ENCODE measurements around the gene DHPS.
"Not testable (repeated sequence)": the region's sequence is repeated elsewhere in the genome, so short reads cannot be mapped to it uniquely, and the experiment has no call there.

The DHPS gene

DNA sequence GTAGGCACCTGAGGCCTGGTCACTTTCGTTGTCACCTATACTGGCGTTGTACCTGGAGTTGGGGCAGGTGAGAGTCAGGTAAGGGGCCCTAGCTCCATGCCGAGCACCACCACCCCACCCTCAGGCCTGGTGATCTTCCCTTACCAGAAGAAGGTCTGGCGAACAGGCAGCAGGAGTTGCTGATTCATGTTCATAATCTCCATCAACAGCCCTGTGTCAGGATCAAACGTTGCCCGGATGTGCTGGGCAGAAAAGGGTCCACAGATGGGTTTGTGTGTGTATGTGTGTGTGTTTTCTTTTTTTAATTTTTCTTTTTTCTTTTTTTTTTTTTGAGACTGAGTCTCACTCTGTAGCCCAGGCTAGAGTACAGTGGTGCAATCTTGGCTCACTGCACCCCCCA lies 29.5 kb downstream of the DHPS start:
- DNase-seq: no peak
- Histone ChIP-seq H3K27ac (no peak overlapping the region), H3K27me3 (ENCODE audit: insufficient read depth, low read depth, severe bottlenecking) (no peaks in the 10 kb centered on the region), H3K9me3 (ENCODE audit: severe bottlenecking) (no peaks in the 10 kb centered on the region), H3K36me3 (peaks cover 10% of the 10 kb centered on the region), H3K4me3 (ENCODE audit: low read depth, low read length) (no peak overlapping the region)
- TF ChIP-seq, protein P1, sequence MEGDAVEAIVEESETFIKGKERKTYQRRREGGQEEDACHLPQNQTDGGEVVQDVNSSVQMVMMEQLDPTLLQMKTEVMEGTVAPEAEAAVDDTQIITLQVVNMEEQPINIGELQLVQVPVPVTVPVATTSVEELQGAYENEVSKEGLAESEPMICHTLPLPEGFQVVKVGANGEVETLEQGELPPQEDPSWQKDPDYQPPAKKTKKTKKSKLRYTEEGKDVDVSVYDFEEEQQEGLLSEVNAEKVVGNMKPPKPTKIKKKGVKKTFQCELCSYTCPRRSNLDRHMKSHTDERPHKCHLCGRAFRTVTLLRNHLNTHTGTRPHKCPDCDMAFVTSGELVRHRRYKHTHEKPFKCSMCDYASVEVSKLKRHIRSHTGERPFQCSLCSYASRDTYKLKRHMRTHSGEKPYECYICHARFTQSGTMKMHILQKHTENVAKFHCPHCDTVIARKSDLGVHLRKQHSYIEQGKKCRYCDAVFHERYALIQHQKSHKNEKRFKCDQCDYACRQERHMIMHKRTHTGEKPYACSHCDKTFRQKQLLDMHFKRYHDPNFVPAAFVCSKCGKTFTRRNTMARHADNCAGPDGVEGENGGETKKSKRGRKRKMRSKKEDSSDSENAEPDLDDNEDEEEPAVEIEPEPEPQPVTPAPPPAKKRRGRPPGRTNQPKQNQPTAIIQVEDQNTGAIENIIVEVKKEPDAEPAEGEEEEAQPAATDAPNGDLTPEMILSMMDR (IDR thresholded peaks at IDR 0.05; ENCODE audit: low read depth, low read length): no peak

- no peaks in the 10 kb centered on the region for H3K9me3 ChIP-seq (ENCODE audit: severe bottlenecking)
- H3K36me3 ChIP-seq: no peaks in the 10 kb centered on the region; the same call in 1 of the 2 replicates
- no peak overlapping the region for H3K27ac ChIP-seq
- H3K27me3 ChIP-seq (ENCODE audit: insufficient read depth, low read depth, severe bottlenecking): no peaks in the 10 kb centered on the region
- no peak for DNase-seq
- TF ChIP-seq, protein P1 (IDR thresholded peaks at IDR 0.05; ENCODE audit: low read depth, low read length): no peak
- H3K4me3 ChIP-seq (ENCODE audit: low read depth, low read length): no peak overlapping the region
Observed at GRCh38 chr19:12649941-12650340, 31.7 kb downstream of the DHPS start.

- Histone ChIP-seq H3K36me3 (no peaks in the 10 kb centered on the region), H3K4me3 (ENCODE audit: low read depth, low read length) (no peak overlapping the region), H3K27me3 (ENCODE audit: insufficient read depth, low read depth, severe bottlenecking) (no peaks in the 10 kb centered on the region), H3K9me3 (ENCODE audit: severe bottlenecking) (no peaks in the 10 kb centered on the region), H3K27ac (no peak overlapping the region)
- DNase-seq: no peak
- TF ChIP-seq, protein P1 (IDR thresholded peaks at IDR 0.05; ENCODE audit: low read depth, low read length): no peak
Observed at GRCh38 chr19:12648088-12648487, 33.6 kb downstream of the DHPS start.

- Histone ChIP-seq H3K27me3 (ENCODE audit: insufficient read depth, low read depth, severe bottlenecking) (no peaks in the 10 kb centered on the region), H3K27ac (no peak overlapping the region), H3K4me3 (ENCODE audit: low read depth, low read length) (no peak overlapping the region), H3K36me3 (no peaks in the 10 kb centered on the region), H3K9me3 (ENCODE audit: severe bottlenecking) (no peaks in the 10 kb centered on the region)
- TF ChIP-seq, protein P1 (IDR thresholded peaks at IDR 0.05; ENCODE audit: low read depth, low read length): no peak
- DNase-seq: no peak
Observed at GRCh38 chr19:12647490-12648071, 34.1 kb downstream of the DHPS start.

DNA sequence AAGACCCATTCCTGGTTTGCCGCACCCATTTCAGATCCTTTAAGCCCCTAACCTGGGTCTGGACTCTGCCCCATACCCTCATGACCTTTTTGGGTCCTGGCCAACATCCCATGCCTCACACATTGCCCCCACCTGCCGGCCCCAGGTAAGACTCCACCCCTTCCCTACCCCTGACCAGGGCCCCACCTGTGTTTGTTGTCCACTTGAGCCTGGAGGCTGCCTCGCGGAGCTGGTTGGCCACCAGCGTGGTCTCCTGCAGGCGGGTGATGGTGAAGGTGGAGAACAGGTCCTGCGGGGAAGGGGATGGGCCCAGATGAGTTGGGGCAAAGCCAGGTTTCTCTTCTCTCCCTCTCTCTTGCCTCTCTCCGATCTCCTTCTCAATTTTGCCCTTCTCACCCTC lies 34.6 kb downstream of the DHPS start:
- no peak for DNase-seq
- TF ChIP-seq, protein P1 (IDR thresholded peaks at IDR 0.05; ENCODE audit: low read depth, low read length): no peak
- no peaks in the 10 kb centered on the region for H3K27me3 ChIP-seq (ENCODE audit: insufficient read depth, low read depth, severe bottlenecking)
- H3K36me3 ChIP-seq: no peaks in the 10 kb centered on the region
- H3K4me3 ChIP-seq (ENCODE audit: low read depth, low read length): no peak overlapping the region
- H3K9me3 ChIP-seq (ENCODE audit: severe bottlenecking): no peaks in the 10 kb centered on the region
- no peak overlapping the region for H3K27ac ChIP-seq

DNA sequence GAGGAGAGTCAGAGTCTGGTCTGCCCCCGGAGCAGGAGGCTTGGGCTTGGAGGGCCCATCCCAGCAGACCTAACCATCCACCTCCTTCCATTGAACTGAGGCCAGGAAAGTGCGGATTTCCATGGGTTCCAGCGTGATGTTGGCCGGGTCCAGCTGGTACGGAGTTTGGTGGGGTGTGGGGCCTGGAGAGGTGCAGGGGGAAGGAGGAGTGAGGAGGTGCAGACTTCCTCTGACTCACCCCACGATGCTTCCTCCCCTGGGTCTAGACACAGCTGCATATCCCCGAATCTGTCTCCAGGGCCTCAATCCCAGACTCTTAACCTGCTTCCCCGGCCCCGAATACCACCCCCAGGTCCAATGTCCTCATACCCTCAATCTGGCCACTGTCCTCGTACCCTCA lies 35.1 kb downstream of the DHPS start:
- H3K36me3 ChIP-seq: no peaks in the 10 kb centered on the region
- no peaks in the 10 kb centered on the region for H3K9me3 ChIP-seq (ENCODE audit: severe bottlenecking)
- no peak overlapping the region for H3K27ac ChIP-seq
- TF ChIP-seq, protein P1 (IDR thresholded peaks at IDR 0.05; ENCODE audit: low read depth, low read length): no peak
- no peak for DNase-seq
- no peaks in the 10 kb centered on the region for H3K27me3 ChIP-seq (ENCODE audit: insufficient read depth, low read depth, severe bottlenecking)
- no peak overlapping the region for H3K4me3 ChIP-seq (ENCODE audit: low read depth, low read length)

DNA sequence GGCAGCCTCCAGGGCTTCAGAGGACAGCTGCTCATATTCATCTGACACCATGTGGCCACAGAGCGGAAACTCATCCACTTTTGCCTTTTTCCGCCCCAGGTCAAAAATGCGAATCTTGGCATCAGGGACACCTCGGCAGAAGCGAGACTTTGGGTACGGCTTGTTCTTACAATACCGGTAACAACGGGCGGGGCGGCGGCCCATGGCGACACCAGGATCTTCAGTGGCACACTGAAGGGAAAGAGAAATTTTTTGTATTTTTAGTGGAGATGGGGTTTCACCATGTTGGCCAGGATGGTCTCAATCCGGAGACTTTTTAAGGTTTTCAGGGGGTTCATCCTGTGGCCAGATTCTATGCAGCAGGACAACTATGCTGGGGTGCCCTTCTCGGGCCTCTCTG lies 38.0 kb downstream of the DHPS start:
- not testable (repeated sequence) for H3K27me3 ChIP-seq (ENCODE audit: insufficient read depth, low read depth, severe bottlenecking); H3K27ac ChIP-seq; H3K9me3 ChIP-seq (ENCODE audit: severe bottlenecking); H3K36me3 ChIP-seq; H3K4me3 ChIP-seq (ENCODE audit: low read depth, low read length); DNase-seq

Data from WERI-Rb-1 (cell line).